GM21576 (cell line): Measurements from ENCODE around the gene CTBP2.
"Not testable (repeated sequence)": the region's sequence is repeated elsewhere in the genome, so short reads cannot be mapped to it uniquely, and the experiment has no call there.

Experiments used
- ATAC-seq: cut with Tn5 transposase; IDR thresholded peaks from one replicate; pipeline ENCODE4 v1.9.1; 2021; ENCODE audit warnings: mild to moderate bottlenecking, moderate library complexity; ENCODE audit not compliant: unreplicated experiment

The CTBP2 gene

DNA sequence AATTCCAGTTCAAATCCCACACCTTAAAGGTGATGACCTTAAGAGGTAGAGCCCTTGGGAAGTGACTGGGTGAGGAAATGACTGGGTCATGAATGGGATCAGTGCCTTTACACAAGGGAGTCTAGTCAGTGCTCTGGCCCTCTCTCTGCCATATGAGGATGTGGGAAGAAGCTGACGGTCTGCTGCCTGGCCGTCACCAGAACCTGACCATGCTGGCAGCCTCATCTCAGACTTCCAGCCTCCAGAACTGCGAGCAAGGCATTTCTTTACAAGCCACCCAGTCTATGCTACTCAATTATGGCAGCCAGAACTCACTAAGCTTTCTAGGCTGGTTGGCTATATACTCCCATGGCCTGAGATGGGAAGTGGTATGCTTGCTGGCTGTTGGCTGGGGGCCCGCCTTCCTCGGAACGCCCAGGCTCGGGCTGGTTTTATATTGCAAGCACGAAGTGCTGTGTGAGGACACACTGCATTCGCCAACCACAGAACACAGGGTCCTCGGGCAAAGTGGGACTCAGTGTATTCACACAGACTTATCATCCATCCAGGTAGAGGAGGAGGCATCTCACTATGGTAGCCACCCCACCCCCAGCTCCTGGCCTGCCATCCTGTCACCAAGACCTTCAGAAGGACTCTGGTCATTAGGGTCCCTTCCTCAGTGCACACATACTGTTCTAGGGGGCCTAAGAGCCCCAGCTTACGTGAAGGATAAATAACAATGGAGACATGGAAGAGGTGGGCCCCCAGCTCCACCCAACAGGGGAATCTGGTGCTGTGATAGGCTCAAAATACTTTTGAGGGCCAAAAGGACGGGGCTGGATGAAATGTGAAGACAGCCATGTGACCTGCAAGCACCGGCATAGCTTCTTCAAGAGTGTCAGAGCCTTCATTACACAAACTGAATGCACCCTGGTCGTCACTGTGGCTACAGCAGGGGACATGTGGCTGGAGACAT, 169.4 kb downstream of the CTBP2 start:
- ATAC-seq = no peak

DNA sequence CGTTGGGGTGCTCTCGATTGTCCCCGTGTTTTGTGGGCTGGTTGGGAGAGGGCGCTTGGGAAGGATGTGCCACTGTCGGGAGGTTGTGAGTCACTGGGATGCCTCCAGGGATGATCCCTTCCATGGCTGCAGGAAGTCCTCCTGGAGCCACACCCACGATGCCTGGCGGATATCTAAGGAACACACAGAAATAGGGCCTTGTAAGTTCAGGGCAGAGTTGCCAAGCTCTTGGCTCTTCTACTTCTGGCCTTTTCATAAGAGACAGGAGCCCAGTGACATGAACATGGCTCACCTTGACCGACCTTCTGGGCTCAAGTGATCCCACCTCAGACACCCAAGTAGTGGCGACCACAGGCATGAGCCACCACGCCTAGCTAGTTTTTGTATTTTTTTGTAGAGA, 170.8 kb downstream of the CTBP2 start:
- ATAC-seq = no peak

DNA sequence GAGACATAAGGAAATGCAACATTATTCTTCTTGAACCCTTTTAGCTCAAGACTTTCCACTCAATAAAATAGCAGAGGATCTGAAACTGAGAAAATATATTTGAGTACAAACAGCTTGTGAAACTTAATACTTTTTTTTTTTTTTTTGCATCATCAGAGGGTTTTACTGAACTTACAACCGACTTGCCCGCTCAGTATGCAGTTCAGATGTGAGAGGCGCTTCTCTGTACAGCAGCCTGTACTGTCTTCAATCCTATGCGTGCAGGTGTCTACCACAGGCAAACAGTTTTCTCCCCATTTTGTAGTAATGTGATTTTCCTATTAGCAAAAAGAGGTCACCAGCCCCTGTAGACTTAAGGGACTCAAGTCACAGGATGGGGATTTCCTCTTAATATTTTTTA, 171.6 kb downstream of the CTBP2 start:
- not testable (repeated sequence) for ATAC-seq

DNA sequence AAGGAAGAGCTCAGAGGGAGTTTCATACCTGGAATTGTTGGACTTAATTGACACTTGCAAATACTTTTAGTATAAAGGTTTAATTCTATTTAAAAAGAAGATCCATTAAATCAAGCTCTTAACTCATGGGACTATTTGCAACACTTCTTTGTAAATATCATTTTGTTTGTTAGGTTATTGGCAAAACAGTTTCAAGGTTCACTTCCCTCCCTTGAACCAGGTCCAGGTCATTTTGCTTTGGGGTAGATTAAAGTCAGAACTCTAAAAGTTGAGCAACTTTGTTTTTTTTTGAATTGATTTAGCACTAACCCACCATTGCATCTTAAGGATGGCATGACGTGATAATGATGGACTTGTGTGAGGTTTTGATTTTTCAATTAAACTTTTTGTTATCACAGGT, 172.6 kb downstream of the CTBP2 start:
- ATAC-seq = no peak

GRCh38 chr10:124985162-124985561, 175.2 kb downstream of the CTBP2 start:
- no peak for ATAC-seq

DNA sequence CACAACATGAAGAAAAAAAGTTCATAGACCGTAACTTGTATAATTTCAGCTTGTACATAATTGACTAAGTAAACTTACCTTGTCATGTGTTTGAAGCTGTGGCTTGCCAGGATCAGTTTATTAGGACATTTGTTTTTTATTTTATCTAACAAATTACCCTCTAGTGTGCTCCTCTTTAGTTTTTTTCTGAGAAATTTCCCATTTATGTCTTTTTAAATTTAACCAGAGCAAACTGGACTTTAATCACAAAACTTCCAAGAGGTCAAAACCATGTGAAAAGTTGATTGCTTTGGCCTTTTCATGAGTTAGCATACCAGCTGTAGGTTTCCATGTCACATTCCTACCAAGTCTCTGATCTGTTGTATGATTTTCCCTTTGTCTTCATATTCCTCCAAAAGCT, 176.0 kb downstream of the CTBP2 start:
- ATAC-seq = no peak

- no peak for ATAC-seq
Measured at GRCh38 chr10:124983321-124983720, 177.0 kb downstream of the CTBP2 start.

DNA sequence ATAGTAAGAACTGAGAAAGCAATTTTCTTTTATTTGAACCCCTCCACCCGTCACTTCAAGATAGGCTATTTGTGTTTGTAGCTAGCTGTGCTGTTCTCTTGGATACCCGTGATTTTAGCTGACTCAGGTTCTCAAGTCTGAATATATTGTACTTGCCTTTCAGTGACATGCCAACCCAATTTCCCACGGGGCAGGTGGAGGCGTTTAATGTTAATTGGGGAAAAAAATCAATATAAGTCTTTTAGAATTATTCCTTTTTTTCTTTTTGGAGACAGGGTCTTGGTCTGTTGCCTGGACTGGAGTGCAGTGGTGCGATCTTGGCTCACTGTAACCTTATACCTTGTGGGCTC, 182.0 kb downstream of the CTBP2 start:
- ATAC-seq = no peak

DNA sequence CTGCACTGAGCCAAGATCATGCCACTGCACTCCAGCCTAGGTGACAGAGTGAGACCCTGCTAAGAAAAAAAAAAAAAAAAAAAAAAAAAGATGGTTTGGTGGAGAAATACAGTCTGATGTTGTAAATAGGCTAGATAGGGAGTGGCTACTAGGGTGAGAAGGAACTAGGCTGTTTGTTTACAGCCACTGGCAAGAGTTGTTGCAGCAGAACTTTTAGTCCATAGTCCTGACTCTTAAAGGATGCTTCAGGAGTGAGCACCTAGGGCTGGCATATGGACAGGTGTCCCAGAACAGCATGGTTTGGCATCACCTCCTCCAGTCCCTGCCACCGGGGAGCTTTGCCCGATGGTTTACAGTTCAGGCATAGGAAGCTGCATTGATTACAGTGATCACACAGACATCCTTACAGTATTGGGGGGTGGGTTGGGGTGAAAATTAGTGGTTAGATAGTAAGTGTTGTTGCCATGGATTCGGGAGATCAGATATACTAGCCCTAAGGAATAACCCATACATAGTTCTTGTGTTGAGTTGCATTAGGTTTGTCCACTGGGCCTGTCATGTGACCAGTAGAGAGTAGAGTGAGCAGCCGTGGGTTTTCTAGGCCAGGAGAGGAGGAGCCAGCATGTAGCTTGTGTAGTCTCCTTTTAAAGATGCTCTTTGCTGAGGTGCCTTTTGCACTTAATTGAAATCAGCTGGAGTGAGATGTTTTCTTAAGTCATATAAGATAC, 182.6 kb downstream of the CTBP2 start:
- no peak for ATAC-seq

- no peak for ATAC-seq
Measured at GRCh38 chr10:124977161-124977560, 183.2 kb downstream of the CTBP2 start.

DNA sequence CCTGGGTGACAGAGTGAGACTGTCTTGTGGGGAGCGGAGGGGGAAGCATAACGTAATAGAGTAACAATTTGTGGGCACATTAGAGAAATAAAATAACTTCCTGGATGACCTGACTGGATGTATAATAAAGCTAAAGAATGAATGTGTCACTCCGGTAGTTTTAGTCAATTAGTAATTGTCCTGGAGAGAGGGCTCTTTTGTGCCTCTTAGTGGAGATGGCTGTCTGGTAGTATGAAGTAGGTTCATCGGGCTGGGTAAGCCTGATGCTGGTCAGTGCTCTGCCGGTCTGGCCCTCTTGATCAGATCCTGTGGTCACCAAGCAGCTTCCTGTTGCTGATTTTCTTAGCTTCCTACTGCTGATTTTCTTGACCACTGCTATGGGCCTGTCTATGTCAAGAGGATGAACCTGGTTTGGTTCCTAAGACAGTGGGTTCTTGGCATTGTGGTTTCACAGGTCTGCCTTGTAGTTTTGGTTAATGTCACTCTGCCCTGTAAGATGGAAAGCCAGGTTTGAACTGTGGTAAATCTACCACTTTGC, 184.3 kb downstream of the CTBP2 start:
- no peak for ATAC-seq

DNA sequence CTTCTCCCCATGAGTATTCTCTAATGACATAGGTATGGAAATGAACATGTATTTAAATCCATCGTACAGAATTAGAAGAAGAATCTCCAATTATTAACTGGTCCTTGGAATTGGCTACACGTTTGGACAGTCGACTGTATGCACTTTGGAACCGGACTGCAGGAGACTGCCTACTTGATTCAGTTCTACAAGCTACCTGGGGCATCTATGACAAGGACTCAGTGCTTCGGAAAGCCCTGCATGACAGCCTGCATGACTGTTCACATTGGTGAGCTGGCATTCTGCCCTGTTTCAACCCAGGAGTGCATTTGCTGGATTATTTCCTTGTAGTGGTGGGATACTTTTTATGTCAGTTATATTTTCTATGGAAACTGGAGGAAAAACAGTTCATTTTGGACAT, 186.2 kb downstream of the CTBP2 start:
- no peak for ATAC-seq

- ATAC-seq = no peak
Measured at GRCh38 chr10:124972637-124973036, 187.7 kb downstream of the CTBP2 start.

GRCh38 chr10:124971276-124971675, 189.1 kb downstream of the CTBP2 start:
- ATAC-seq = peak; percentile 54

DNA sequence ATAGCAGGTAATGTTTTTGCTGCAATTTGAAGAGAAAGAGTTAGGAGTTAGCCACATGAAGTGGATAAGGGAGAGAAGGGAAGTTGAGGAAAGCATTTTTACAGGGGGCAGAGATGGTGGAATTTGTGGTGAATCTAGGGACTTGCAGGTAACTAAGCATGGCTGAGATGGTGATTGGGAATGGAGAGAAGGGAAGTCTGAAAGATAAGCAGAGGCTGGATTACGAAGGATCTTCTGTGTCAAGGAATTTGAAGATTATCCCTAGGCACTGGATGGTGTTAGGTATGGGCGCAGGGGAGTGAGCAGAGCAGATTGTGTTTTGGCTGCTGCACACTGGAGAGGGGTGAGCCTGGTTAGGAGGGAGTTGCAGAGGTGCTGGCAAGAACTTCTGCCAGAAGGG, 193.1 kb downstream of the CTBP2 start:
- ATAC-seq = no peak

DNA sequence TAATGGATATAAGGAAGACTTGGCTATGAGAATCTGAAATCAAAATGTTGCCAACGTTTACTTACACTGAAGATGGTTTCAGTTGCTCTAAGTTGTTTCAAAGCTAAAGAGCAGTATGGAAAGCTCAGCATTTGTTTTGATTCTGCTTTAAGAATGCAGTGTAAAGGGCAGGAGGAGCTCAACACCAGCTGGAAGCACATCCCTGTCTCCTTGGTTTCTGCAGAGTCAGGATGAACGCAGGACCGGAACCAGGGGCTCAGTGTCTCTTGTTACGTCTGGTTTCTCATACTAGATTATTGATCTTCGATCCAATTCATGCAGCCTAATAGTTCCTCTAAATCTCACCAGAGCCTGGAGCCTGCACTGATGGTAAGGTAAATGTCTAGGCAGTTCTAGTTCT, 194.4 kb downstream of the CTBP2 start:
- no peak for ATAC-seq

- no peak for ATAC-seq
Measured at GRCh38 chr10:124963866-124964720, 196.3 kb downstream of the CTBP2 start.

- no peak for ATAC-seq
Measured at GRCh38 chr10:124962421-124962820, 197.9 kb downstream of the CTBP2 start.

DNA sequence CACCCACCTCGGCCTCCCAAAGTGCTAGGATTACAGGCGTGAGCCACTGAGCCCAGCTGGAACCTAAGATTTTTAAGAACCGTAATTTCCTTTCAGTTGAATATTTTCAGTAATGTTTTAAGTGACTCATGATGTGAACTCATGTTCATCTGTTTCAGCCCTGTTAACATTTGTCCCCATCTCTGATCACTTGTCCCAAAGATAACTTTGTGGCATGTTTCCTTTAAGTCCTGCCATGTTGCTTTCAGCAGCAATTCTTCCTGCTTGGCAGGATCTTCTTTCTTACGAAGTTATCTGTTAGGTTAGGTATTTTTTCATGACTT, 199.2 kb downstream of the CTBP2 start:
- no peak for ATAC-seq

DNA sequence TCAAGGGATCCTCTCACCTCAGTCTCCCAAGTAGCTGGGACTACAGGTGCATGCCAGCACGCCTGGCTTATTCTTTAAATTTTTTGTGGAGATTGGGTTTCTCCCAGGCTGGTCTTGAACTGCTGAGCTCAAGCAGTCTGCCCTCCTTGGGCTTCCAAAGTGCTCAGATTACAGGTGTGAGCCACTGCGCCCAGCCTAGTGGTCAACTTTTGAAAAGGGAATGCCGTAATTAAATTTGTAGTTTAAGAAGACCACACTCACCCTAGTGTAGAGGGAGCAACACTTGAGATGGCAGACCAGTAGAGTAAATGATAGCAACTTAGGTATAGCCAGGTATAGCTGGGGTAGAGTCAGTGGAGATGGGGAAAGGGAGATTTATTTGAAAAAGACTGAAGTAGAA, 200.8 kb downstream of the CTBP2 start:
- no peak for ATAC-seq

DNA sequence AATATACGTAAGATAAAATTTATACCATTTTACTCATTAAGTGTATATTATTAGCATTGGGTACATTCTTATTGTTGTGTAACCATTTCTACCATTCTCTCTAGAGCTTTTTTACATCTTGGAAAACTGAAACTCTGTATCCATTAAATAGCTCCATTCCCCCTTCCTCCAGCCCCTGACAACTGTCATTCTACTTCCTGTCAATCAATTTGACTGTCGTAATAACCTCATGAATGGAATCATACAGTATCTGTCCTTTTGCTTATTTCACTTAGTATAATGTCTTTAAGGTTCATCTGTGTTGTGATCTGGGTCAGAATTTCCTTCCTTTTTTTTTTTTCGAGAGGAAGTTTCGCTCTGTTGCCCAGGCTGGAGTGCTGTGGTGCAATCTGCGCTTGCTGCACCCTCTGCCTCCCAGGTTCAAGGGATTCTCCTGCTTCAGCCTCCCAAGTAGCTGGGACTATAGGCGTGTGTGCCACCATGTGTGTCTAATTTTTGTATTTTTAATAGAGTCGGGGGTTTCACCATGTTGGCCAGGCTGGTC, 202.9 kb downstream of the CTBP2 start:
- no peak for ATAC-seq
